Brain microvascular endothelial cell (primary cell): ENCODE data around the gene FCHO1.

Source experiments
- DNase-seq: peaks from one replicate; pipeline ENCODE4 v3.0.0-alpha.2; 2020
- H3K27ac ChIP-seq: fragments of 250-450 bp; sonication (Bioruptor Pico); 2 replicates; pipeline ENCODE4 v1.5.1; 2020; ENCODE audit warnings: mild to moderate bottlenecking, moderate library complexity
- H3K27me3 ChIP-seq: fragments of 250-450 bp; sonication (Bioruptor Pico); replicated peaks from 2 replicates; pipeline ENCODE4 v1.5.1; 2020; ENCODE audit warnings: mild to moderate bottlenecking
- H3K36me3 ChIP-seq: fragments of 250-450 bp; sonication (Bioruptor Pico); replicated peaks from 2 replicates; pipeline ENCODE4 v1.5.1; 2020; ENCODE audit warnings: mild to moderate bottlenecking
- H3K4me3 ChIP-seq: 2 replicates; pipeline ENCODE4 v1.5.1; 2011; ENCODE audit warnings: low read depth, mild to moderate bottlenecking, control low read depth, low read length, moderate library complexity
- CTCF ChIP-seq: IDR thresholded peaks from 2 replicates; pipeline ENCODE4 v1.5.1; 2011; ENCODE audit warnings: low read depth, mild to moderate bottlenecking, moderate library complexity, low read length, control low read depth, inconsistent platforms; ENCODE audit errors: missing control alignments
- in situ Hi-C: cut with HindIII; loops from 2 replicates; pipeline ENCODE4 v1.10.0; 2017; ENCODE audit warnings: low sequenced_read_pairs, low pct_ligation_motif_present

Gene FCHO1

DNA sequence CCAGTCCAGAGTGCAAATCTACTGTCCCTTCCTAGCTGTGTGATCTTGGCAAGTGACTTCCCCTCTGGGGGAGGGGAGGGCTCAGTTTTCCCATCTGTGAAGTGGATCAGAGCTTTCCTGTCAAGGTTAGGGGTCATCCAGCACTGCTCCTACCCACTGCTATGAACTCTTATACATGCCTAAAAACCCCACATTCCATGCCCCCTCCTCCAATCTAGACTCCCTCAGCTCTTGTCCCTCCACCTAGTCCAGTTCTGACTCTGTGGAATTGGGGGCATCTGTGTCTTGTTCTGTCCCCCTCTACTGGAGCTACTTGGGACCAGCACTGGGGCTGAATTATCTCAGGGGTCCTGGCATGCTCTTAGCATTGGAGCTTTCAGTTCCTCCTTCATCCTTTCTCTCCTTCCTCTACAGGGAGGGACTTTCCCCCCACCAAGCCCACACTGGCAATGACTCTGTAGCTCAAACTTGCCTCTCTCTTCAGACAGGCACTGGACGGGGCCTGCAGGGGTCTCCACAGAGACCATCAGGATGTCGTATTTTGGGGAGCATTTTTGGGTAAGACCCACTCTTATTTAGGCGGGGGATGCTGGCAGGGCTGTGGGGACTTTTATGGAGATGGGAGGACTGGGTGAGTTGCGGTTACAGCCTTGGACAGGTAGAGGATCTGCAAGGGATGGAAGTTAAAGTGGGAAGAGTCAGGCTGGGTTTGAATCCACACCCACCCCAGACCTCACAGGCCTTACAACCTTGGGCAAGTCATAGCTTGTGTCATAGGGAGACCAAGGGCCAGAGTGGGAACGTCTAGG lies 3.6 kb downstream of the FCHO1 start:
- H3K36me3 ChIP-seq: no peaks in the 10 kb centered on the region
- no peaks in the 10 kb centered on the region for H3K27me3 ChIP-seq
- TF ChIP-seq CTCF: no peak
- in situ Hi-C loops: no loop called here
- no peak overlapping the region for H3K27ac ChIP-seq
- no peak overlapping the region for H3K4me3 ChIP-seq
- no peak for DNase-seq

GRCh38 chr19:17755443-17755890 lies 4.2 kb downstream of the FCHO1 start:
- Histone ChIP-seq H3K27me3 (no peaks in the 10 kb centered on the region), H3K36me3 (no peaks in the 10 kb centered on the region), H3K27ac (no peak overlapping the region), H3K4me3 (no peak overlapping the region)
- TF ChIP-seq CTCF: no peak
- in situ Hi-C loops: no loop called here
- no peak for DNase-seq

DNA sequence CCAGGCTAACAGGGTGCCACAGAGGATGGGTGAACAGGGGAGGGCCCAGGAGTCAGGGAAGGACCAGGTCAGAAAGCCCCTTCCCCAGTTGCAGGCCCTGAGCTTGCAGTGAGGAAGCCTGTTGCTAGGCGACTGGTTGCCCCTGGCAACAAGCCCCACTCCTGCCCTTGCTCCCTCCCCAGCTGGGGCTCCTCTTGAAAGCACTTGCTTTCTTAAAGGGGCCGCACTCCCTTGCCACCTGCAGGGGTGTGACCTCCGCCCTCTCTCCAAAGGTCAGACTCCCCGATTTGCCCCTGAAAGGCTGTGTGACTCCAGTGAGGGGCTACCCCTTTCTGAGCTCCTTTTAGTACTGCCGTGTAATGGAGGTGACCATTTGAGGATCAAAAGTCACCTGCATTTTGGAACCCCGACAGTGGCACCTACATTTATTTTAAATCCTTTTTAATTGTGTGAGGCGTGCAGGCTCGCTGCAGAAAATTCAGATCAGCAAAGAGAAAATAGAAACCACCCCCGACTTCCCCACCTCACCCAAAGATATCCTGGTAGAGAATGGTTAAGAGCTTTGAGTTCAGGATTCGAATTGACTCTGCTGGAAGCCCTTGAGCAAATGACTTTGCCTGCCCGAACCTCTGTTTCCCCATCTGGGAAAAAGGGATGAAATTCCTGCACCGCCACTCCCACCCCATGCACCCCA lies 4.8 kb downstream of the FCHO1 start:
- H3K4me3 ChIP-seq: no peak overlapping the region
- peak; percentile 25 for DNase-seq
- H3K36me3 ChIP-seq: no peaks in the 10 kb centered on the region
- no peak overlapping the region for H3K27ac ChIP-seq
- TF ChIP-seq CTCF: no peak
- H3K27me3 ChIP-seq: no peaks in the 10 kb centered on the region
- in situ Hi-C loops: no loop called here

GRCh38 chr19:17757125-17757524 lies 5.8 kb downstream of the FCHO1 start:
- Histone ChIP-seq H3K4me3 (no peak overlapping the region), H3K27me3 (no peaks in the 10 kb centered on the region), H3K36me3 (no peaks in the 10 kb centered on the region), H3K27ac (no peak overlapping the region)
- no peak for TF ChIP-seq CTCF
- in situ Hi-C loops: no loop called here
- peak; percentile 56 for DNase-seq

DNA sequence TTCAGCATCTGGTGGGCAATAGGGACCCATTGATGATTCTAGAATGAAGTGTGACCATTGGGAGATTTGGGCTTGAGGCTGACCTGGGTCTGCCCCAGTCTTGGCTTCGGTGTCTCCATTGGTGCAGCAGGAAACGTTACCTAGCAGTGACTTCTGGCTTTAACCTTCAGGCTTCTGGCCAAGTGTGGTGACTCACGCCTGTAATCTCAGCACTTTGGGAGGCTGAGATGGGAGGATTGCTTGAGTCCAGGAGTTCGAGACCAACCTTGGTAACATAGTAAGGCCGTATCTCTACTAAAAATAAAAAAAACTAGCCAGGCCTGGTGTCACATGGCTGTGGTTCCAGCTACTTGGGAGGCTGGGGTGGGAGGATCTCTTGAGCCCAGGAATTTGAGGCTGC lies 7.2 kb downstream of the FCHO1 start:
- Histone ChIP-seq H3K36me3 (no peaks in the 10 kb centered on the region), H3K4me3 (no peak overlapping the region), H3K27me3 (no peaks in the 10 kb centered on the region), H3K27ac (no peak overlapping the region)
- DNase-seq: no peak
- in situ Hi-C loops: no loop called here
- no peak for TF ChIP-seq CTCF
